Sigmoid colon (tissue), 4 donors: ENCODE measurements around the gene TERB2.
"Not testable (repeated sequence)": the region's sequence is repeated elsewhere in the genome, so short reads cannot be mapped to it uniquely, and the experiment has no call there.

ENCODE experiments used
- CTCF ChIP-seq, 4 experiments: fragments of 450-650 bp in 3 of 4; fragments of 200-600 bp in 1 of 4; IDR thresholded peaks; one replicate each; pipeline ENCODE4 v1.5.1; 2016 to 2019; ENCODE audit warnings: antibody characterized with exemption in 4 of 4, mild to moderate bottlenecking in 3 of 4, moderate library complexity in 2 of 4
- EP300 ChIP-seq, 4 donors: sonication (generic); formaldehyde crosslinking; IDR thresholded peaks; one replicate each; pipeline ENCODE4 v1.6.1; 2017; ENCODE audit warnings: antibody characterized with exemption in 4 of 4
- POLR2AphosphoS5 ChIP-seq, 4 donors: sonication (generic); formaldehyde crosslinking; IDR thresholded peaks; one replicate each; pipeline ENCODE4 v1.6.1; 2017; ENCODE audit warnings: antibody characterized with exemption in 4 of 4

- not testable (repeated sequence) for TF ChIP-seq CTCF, EP300, POLR2AphosphoS5 (IDR thresholded peaks at IDR 0.05)
Observed at GRCh38 chr15:44928658-44929057, 27.8 kb upstream of the TERB2 start.
